Raji (cell line): ENCODE results near the gene RAB31.

Experiments used
- POLR2A ChIP-seq: IDR thresholded peaks from 2 replicates; pipeline ENCODE4 v1.6.1; 2011; ENCODE audit warnings: low read depth, low read length, control low read depth; ENCODE audit not compliant: insufficient read depth

Gene RAB31

GRCh38 chr18:9708057-9708433, at the start of gene RAB31:
Gene RAB31, plus strand, starts transcription at chr18:9708301. Its CDS starts 105 bp downstream, at chr18:9708406.
- TF ChIP-seq POLR2A: no peak

GRCh38 chr18:9659499-9660375, 48.4 kb upstream of the RAB31 start:
- TF ChIP-seq POLR2A: no peak

GRCh38 chr18:9661564-9661963, 46.5 kb upstream of the RAB31 start:
- TF ChIP-seq POLR2A: no peak

GRCh38 chr18:9663377-9663776, 44.7 kb upstream of the RAB31 start:
- TF ChIP-seq POLR2A: no peak

GRCh38 chr18:9665314-9665713, 42.8 kb upstream of the RAB31 start:
- TF ChIP-seq POLR2A: no peak

GRCh38 chr18:9666548-9666947, 41.6 kb upstream of the RAB31 start:
- TF ChIP-seq POLR2A: no peak

GRCh38 chr18:9669016-9669415, 39.1 kb upstream of the RAB31 start:
- TF ChIP-seq POLR2A: no peak

GRCh38 chr18:9671214-9671613, 36.9 kb upstream of the RAB31 start:
- TF ChIP-seq POLR2A: no peak

- TF ChIP-seq POLR2A: no peak
Measured at GRCh38 chr18:9673296-9674251, 34.5 kb upstream of the RAB31 start.

GRCh38 chr18:9679125-9679524, 29.0 kb upstream of the RAB31 start:
- TF ChIP-seq POLR2A: no peak

- no peak for TF ChIP-seq POLR2A
Measured at GRCh38 chr18:9681217-9681616, 26.9 kb upstream of the RAB31 start.

- no peak for TF ChIP-seq POLR2A
Measured at GRCh38 chr18:9682572-9682971, 25.5 kb upstream of the RAB31 start.

GRCh38 chr18:9683418-9684396, 24.4 kb upstream of the RAB31 start:
- no peak for TF ChIP-seq POLR2A

- TF ChIP-seq POLR2A: no peak
Measured at GRCh38 chr18:9684881-9685614, 23.1 kb upstream of the RAB31 start.
